Measurements from ENCODE around the gene IBSP. TPM values are rescaled to one million over a fixed set of nuclear protein-coding genes. Genes with fewer than 3 reads are reported as not detected.

The IBSP gene
- total and polyA plus RNA-seq, 9 of the 15 experiments (the other 6 are each of a cell fraction or from before 2014, with no cell fraction given): not detected

- TF ChIP-seq ZNF184 (CRISPR knock-in tag; IDR thresholded peaks at IDR 0.05) (no peak), MYNN (IDR thresholded peaks at IDR 0.05) (peak; percentile 18; the same call in 1 of the 2 replicates), MYNN (CRISPR knock-in tag; IDR thresholded peaks at IDR 0.05) (no peak), MTA2 (IDR thresholded peaks at IDR 0.05; ENCODE audit: low read depth) (no peak), GTF2A2 (tag; IDR thresholded peaks at IDR 0.05) (no peak), RBM17 (IDR thresholded peaks at IDR 0.05; ENCODE audit: borderline replicate concordance, low read depth, low read length) (no peak), NRF1 (conservative IDR thresholded peaks at IDR 0.05 in 1 of 2, IDR thresholded peaks at IDR 0.05 in 1 of 2) (no peak), ARID1B (IDR thresholded peaks at IDR 0.05) (peak; percentile 51; the same call in 1 of the 2 replicates), TEAD4 (IDR thresholded peaks at IDR 0.05; ENCODE audit: low read length) (0 out of 2 replicates have a peak, but pooled peaks have one; percentile 41), TEAD4 (CRISPR knock-in tag; IDR thresholded peaks at IDR 0.05; ENCODE audit: borderline replicate concordance) (no peak), ZNF146 (CRISPR knock-in tag; IDR thresholded peaks at IDR 0.05; ENCODE audit: unreplicated experiment) (no peak), DMBX1 (CRISPR knock-in tag; IDR thresholded peaks at IDR 0.05; ENCODE audit: borderline replicate concordance) (no peak), DACH1 (IDR thresholded peaks at IDR 0.05; ENCODE audit: partially characterized antibody) (no peak), NFIX (CRISPR knock-in tag; IDR thresholded peaks at IDR 0.05; ENCODE audit: low read depth) (no peak), NUFIP1 (IDR thresholded peaks at IDR 0.05; ENCODE audit: partially characterized antibody) (no peak), THRA (IDR thresholded peaks at IDR 0.05) (no peak), HNRNPH1 (optimal IDR thresholded peaks at IDR 0.05; ENCODE audit: low read depth, low read length) (no peak)
Observed at GRCh38 chr4:87785731-87786509, 13.4 kb upstream of the IBSP start (continued).
